Omental fat pad (tissue), 4 donors: Measurements from ENCODE around the gene SLC25A26. TPM values are rescaled to one million over a fixed set of nuclear protein-coding genes. Genes with fewer than 3 reads are reported as not detected.

ENCODE experiments used
- ATAC-seq: fragments of 150-250 bp; one replicate; pipeline ENCODE4 v1.9.1; 2016; ENCODE audit warnings: mild to moderate bottlenecking, moderate library complexity; ENCODE audit not compliant: low FRiP score
- DNase-seq: peaks from one replicate; pipeline ENCODE4 v3.0.0-alpha.2; 2019; ENCODE audit warnings: low spot score
- total RNA-seq, 4 donors: library from RNA; depleted of rRNA; stranded (reverse); fragments of >200 nt; gene quantifications; one replicate each; pipeline ENCODE4 v1.1.0, GENCODE V29; 2016
- TF ChIP-seq, protein P1 (sequence below), 3 donors: fragments of 450-650 bp; IDR thresholded peaks; one replicate each; pipeline ENCODE4 v1.5.1; 2016 to 2017; ENCODE audit warnings: antibody characterized with exemption in 3 of 3, mild to moderate bottlenecking in 3 of 3, moderate library complexity in 2 of 3

SLC25A26 gene
- total RNA-seq, 4 donors from 2014 or later, result 19.2 to 26.4 (median 23.0) TPM

DNA sequence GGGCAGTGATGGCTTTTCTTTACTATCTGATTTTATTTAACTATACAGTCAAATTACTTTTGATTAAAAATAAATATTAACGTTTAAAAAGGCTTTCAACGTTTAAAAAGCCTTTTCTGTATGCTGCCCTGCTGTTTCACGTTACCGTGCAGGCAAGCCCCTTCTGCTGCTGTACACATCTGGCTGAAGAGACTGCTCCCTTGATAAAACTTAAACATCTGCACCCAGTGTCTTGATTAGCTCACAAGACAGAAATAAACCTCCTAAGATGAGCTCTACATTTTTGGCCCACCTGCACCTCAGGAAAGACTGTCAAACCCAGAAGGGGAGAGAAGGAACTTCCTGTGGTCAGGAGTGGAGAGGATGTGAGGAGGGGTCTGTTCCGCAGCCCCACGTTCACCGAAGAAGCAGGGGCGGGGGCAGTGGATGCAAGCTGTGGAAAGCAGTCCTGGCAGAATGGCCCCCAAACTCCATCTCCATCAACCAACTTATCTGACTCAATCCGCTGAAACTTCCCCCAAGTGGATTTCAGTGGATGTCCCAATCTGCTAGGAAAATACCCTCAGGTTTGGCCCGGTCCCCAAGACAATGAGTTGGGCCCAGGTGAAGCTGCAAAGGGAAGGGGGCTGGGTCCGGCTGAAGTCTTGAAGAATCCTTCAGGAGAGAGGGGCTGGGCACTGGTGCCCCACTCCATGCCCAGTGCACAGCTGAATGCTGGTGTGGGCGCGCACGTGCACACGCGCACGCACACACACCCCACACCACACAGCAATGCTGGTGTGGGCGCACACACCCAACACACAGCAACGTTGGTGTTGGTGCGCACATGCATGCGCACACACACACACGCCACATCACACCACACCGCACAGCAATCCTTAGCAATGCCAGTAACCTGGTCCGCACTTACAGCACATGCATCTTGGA, 191.4 kb downstream of the SLC25A26 start:
- TF ChIP-seq, protein P1, sequence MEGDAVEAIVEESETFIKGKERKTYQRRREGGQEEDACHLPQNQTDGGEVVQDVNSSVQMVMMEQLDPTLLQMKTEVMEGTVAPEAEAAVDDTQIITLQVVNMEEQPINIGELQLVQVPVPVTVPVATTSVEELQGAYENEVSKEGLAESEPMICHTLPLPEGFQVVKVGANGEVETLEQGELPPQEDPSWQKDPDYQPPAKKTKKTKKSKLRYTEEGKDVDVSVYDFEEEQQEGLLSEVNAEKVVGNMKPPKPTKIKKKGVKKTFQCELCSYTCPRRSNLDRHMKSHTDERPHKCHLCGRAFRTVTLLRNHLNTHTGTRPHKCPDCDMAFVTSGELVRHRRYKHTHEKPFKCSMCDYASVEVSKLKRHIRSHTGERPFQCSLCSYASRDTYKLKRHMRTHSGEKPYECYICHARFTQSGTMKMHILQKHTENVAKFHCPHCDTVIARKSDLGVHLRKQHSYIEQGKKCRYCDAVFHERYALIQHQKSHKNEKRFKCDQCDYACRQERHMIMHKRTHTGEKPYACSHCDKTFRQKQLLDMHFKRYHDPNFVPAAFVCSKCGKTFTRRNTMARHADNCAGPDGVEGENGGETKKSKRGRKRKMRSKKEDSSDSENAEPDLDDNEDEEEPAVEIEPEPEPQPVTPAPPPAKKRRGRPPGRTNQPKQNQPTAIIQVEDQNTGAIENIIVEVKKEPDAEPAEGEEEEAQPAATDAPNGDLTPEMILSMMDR (IDR thresholded peaks at IDR 0.05), result no peak
- ATAC-seq (no peak), DNase-seq (no peak)

DNA sequence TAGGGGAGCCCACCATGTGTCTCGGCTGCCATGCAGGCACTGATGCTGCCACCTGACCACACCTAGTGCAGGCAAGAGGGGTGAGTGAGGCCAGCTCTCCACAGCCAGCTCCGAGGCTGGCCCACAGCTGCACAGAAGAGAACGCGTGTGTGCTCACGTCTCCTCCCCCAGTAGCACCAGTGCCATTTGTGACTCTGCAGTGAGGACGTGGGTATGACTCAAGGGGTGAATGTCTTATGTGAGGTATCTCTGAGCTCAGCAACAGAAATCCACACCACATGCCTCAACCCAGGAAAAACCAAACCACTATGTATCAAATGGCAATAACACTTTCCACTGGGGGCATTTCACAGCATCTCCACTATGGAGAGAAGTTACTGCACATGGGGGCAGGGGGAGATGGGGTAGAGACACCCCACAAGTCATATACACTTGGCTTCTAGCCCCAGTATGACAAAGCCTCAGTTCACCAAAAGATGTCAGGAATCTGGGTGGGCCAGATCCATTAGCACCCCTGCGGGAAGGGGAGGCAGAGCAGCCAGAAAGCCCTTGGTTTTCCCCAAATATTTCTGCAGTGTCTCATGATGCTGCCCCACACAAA, 192.4 kb downstream of the SLC25A26 start:
- ATAC-seq, result no peak
- TF ChIP-seq, protein P1 (IDR thresholded peaks at IDR 0.05), result no peak
- no peak for DNase-seq

DNA sequence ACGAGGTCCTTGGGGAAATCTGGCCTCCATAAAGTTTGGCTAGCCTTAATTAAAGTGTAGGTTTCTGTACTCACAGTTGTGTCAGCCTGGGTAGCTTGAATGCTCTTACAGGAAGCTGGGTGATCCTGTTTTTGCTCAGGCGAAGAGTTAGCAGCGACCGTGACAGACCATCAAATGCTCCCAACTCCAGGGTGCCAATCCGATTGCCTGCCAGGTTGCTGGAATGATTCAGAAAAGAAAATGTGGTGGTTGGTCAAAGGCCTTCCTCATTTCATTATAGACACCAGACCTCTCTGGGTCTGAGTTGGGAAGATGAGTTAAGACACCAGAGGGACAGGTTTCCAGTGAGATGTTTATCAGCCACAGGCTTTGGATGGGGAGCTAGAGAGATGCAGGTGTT, 194.0 kb downstream of the SLC25A26 start:
- TF ChIP-seq, protein P1 (IDR thresholded peaks at IDR 0.05), result no peak
- DNase-seq, result no peak
- no peak for ATAC-seq

DNA sequence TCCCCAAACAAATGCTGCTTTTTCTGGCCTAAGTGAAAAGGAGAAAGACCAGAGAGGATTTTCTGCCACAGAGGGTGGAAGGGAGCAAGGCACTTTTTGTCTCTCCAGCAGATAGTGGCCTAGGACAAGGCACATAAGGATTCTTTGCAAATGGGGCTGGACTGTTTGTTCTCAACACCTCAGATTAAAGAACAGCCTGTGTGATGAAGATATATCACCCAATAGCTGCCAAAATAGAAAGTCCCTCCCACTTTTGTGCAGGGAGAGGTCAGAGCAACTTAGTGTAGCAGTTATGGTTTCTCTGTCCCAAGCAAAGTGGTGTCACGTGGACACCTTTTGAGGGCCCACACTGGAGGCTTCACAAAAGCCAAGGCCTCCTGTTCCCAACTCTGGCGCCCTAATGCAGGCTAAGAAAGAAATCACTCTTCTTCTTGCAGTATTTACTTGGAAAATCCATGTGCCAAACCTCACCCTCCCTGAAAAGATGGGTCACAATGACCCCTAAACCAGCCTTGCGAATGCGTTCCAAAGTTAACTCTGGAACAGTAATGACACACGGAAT, 195.1 kb downstream of the SLC25A26 start:
- ATAC-seq, result no peak
- TF ChIP-seq, protein P1 (IDR thresholded peaks at IDR 0.05), result no peak

DNA sequence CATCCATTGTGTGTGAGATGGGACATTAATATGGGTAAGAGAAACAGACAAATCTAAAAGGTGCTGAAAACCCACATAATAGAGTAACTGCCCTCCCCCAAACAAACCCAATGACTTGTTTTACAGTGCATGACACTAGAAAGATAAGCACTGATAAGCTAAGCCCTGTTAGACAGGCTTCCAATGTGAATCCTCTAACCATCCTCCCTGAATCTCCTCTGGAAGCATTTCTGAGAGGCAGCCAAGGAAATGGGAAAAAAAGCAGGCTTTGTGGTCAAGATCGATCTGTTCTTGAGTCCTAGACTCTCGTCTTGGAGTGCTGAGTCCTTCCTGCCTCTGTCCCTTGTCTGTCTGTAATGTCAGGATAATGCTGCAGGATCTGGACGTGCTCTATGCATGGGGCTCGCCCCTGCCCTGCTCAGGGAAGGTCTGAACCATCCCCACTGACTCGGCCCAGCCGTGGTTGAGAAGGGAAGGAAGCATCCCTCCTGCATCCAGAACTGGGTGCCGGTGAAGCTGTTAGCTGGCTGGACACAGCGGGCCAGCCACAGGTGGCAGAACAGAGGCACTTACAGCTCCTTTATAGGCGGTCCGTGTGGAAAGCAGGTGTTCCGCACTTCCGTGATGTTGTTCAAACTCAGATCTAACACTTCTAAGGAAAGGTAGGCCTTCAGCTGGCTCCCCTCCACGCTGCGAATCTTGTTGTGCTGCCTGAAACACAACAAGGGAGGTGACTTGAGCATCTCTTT, 195.9 kb downstream of the SLC25A26 start:
- ATAC-seq (no peak), DNase-seq (no peak)
- TF ChIP-seq, protein P1 (IDR thresholded peaks at IDR 0.05), result no peak

More for the DNA sequence above, 195.1 kb downstream of the SLC25A26 start:
- DNase-seq, result no peak

DNA sequence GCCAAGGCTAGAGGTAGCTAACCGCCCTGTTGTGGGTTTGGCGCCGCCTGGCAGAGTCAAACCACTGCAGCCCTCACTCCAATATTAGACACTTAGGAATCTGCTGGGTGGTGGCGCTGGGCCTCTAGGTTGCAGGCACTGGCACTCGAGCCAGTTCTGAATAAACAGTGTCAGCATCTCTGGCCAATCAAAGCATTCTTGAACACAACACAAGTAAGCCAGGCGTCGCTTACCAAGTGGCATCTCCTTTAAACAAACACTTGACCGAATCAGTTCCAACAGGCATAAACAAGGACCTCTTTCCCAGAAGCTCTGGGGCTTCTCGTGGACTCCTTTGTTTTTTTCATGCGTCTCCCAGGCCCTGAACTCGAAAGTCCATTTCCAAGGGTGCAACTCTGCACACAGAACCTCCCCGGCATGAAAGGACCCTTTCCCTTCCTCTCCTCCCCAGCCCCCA, 197.7 kb downstream of the SLC25A26 start:
- DNase-seq (no peak), ATAC-seq (no peak)
- TF ChIP-seq, protein P1 (IDR thresholded peaks at IDR 0.05), result no peak
